ENCODE data around the gene CD55.

DNA sequence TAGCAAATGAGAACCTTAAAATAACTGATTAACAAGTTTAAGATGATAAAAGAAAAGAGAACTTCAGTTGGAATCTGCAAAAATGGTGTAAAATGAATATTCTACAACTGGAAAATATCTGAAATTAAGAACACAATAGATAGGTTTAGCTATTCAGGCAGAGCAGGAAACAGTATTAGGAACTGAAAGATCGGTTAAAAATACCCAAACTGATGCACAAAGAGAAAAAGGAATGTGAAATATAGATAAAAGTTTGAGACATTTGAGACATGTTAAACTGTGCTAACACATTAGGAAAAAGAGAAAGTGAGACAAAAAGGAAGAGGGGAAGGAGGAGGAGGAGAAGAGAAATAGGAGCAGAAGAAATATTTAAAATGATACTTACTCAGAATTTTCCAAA is 12.1 kb downstream of the CD55 start:
- TF ChIP-seq, protein P1, sequence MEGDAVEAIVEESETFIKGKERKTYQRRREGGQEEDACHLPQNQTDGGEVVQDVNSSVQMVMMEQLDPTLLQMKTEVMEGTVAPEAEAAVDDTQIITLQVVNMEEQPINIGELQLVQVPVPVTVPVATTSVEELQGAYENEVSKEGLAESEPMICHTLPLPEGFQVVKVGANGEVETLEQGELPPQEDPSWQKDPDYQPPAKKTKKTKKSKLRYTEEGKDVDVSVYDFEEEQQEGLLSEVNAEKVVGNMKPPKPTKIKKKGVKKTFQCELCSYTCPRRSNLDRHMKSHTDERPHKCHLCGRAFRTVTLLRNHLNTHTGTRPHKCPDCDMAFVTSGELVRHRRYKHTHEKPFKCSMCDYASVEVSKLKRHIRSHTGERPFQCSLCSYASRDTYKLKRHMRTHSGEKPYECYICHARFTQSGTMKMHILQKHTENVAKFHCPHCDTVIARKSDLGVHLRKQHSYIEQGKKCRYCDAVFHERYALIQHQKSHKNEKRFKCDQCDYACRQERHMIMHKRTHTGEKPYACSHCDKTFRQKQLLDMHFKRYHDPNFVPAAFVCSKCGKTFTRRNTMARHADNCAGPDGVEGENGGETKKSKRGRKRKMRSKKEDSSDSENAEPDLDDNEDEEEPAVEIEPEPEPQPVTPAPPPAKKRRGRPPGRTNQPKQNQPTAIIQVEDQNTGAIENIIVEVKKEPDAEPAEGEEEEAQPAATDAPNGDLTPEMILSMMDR (conservative IDR thresholded peaks at IDR 0.05) = no peak
- TF ChIP-seq ZFX (IDR thresholded peaks at IDR 0.05) = no peak

Data from C4-2B (cell line).